ENCODE data around the gene ATXN1. TPM values are rescaled to one million over a fixed set of nuclear protein-coding genes. Genes with fewer than 3 reads are reported as not detected.

ATXN1 gene
- polyA plus RNA-seq, 1 donor from 2014 or later: 28.2 TPM

- no peaks in the 10 kb centered on the region for H3K36me3 ChIP-seq (ENCODE audit: insufficient read depth, low read length)
- no peaks in the 10 kb centered on the region for H3K9me3 ChIP-seq (ENCODE audit: low read length)
- no peak overlapping the region for H3K4me2 ChIP-seq (ENCODE audit: low read length)
- H3F3A ChIP-seq (ENCODE audit: insufficient read depth, low read length, poor library complexity, severe bottlenecking): no peaks in the 10 kb centered on the region
- peak; percentile 34 for TF ChIP-seq RAD21 (conservative IDR thresholded peaks at IDR 0.05)
- peak; percentile 57 for TF ChIP-seq CTCF (IDR thresholded peaks at IDR 0.05; ENCODE audit: poor library complexity, severe bottlenecking)
- no peak for TF ChIP-seq TAF1 (IDR thresholded peaks at IDR 0.05; ENCODE audit: low read depth)
- peak; percentile 27 for TF ChIP-seq SMC3 (conservative IDR thresholded peaks at IDR 0.05; ENCODE audit: poor library complexity)
- H3K9ac ChIP-seq (ENCODE audit: low read length): no peak overlapping the region
- no peaks in the 10 kb centered on the region for H3K79me2 ChIP-seq (replicated peaks; ENCODE audit: insufficient read depth, low read length)
- H4K20me1 ChIP-seq (ENCODE audit: insufficient read depth): no peaks in the 10 kb centered on the region
- no peak overlapping the region for H3K27ac ChIP-seq (ENCODE audit: low read length)
- H2AFZ ChIP-seq (ENCODE audit: low read depth, low read length): no peak overlapping the region
- H3K27me3 ChIP-seq (ENCODE audit: insufficient read depth, low read depth, low read length): no peaks in the 10 kb centered on the region
- no peak overlapping the region for H3K4me3 ChIP-seq (ENCODE audit: low read length)
- H3K9me2 ChIP-seq (ENCODE audit: insufficient read depth, low read length): no peaks in the 10 kb centered on the region
Measured at GRCh38 chr6:16409531-16410441, 351.5 kb downstream of the ATXN1 start.

DNA sequence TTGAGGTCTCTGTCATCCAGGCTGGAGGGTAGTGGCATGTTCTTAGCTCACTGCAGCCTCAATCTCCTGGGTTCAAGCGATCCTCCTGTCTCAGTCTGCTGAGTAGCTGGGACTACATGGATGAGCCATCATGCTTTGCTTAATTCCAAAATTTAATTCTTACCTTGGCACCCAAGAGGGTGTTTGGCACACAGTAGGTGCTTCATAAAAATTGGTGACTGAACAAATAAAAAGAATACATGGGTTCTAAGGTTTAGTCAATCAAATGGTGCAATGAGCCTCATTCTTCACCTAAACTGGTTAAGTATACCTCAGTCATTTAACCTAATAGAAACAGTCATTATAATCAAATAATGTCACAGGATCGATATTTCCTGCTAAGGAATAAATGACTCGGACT is 352.5 kb downstream of the ATXN1 start:
- H3K4me2 ChIP-seq (ENCODE audit: low read length): no peak overlapping the region
- H3K27me3 ChIP-seq (ENCODE audit: insufficient read depth, low read depth, low read length): no peaks in the 10 kb centered on the region
- H2AFZ ChIP-seq (ENCODE audit: low read depth, low read length): no peak overlapping the region
- no peak overlapping the region for H3K27ac ChIP-seq (ENCODE audit: low read length)
- no peaks in the 10 kb centered on the region for H3K79me2 ChIP-seq (replicated peaks; ENCODE audit: insufficient read depth, low read length)
- H3K9me2 ChIP-seq (ENCODE audit: insufficient read depth, low read length): no peaks in the 10 kb centered on the region
- no peaks in the 10 kb centered on the region for H3F3A ChIP-seq (ENCODE audit: insufficient read depth, low read length, poor library complexity, severe bottlenecking)
- no peak overlapping the region for H3K9ac ChIP-seq (ENCODE audit: low read length)
- H3K9me3 ChIP-seq (ENCODE audit: low read length): no peaks in the 10 kb centered on the region
- TF ChIP-seq RAD21 (conservative IDR thresholded peaks at IDR 0.05) (no peak), EP300 (conservative IDR thresholded peaks at IDR 0.05; ENCODE audit: poor library complexity, severe bottlenecking) (no peak), CTCF (IDR thresholded peaks at IDR 0.05; ENCODE audit: poor library complexity, severe bottlenecking) (no peak), MXI1 (conservative IDR thresholded peaks at IDR 0.05; ENCODE audit: poor library complexity, severe bottlenecking) (no peak), TAF1 (IDR thresholded peaks at IDR 0.05; ENCODE audit: low read depth) (no peak), EZH2 (IDR thresholded peaks at IDR 0.05; ENCODE audit: borderline replicate concordance, insufficient read depth, low read length, poor library complexity, severe bottlenecking) (no peak), REST (IDR thresholded peaks at IDR 0.05; ENCODE audit: borderline replicate concordance) (no peak), SMC3 (conservative IDR thresholded peaks at IDR 0.05; ENCODE audit: poor library complexity) (no peak), POLR2AphosphoS5 (IDR thresholded peaks at IDR 0.05) (no peak)
- H3K36me3 ChIP-seq (ENCODE audit: insufficient read depth, low read length): no peaks in the 10 kb centered on the region
- no peaks in the 10 kb centered on the region for H4K20me1 ChIP-seq (ENCODE audit: insufficient read depth)
- H3K4me3 ChIP-seq (ENCODE audit: low read length): no peak overlapping the region

All from neural cell (in vitro differentiated cells).